CD4-positive, CD25-positive, alpha-beta regulatory T cell (primary cell): Measurements from ENCODE around the gene OSBPL6. TPM values are rescaled to one million over a fixed set of nuclear protein-coding genes. Genes with fewer than 3 reads are reported as not detected.

Source experiments
- ATAC-seq, 2 donors: fragments of 150-1000 bp; cut with Tn5 transposase; one replicate each; pipeline ENCODE4 v1.10.0; 2021; ENCODE audit warnings: low read depth in 2 of 2, moderate number of reproducible peaks in 2 of 2, moderate library complexity in 1 of 2
- DNase-seq, 3 donors: peaks; one replicate each; pipeline versions ENCODE4 v3.0.0 to v3.0.0-alpha.2; 2012 to 2022; ENCODE audit warnings: mixed read lengths in 1 of 3
- H3K27ac ChIP-seq: one replicate; pipeline ENCODE4 v1.7.0; 2013; ENCODE audit warnings: mild to moderate bottlenecking, low read length; ENCODE audit not compliant: insufficient read depth, poor library complexity, severe bottlenecking
- H3K27me3 ChIP-seq: one replicate; pipeline ENCODE4 v1.7.0; 2013; ENCODE audit warnings: low read length; ENCODE audit not compliant: control insufficient read depth, insufficient read depth
- H3K36me3 ChIP-seq: one replicate; pipeline ENCODE4 v1.7.0; 2013; ENCODE audit warnings: mild to moderate bottlenecking, low read length, moderate library complexity; ENCODE audit not compliant: control insufficient read depth, insufficient read depth
- H3K4me1 ChIP-seq: 2 replicates; pipeline ENCODE4 v1.7.0; 2013; ENCODE audit warnings: mild to moderate bottlenecking, low read length; ENCODE audit not compliant: insufficient read depth, control insufficient read depth, poor library complexity, severe bottlenecking
- H3K4me3 ChIP-seq: one replicate; pipeline ENCODE4 v1.7.0; 2013; ENCODE audit warnings: low read depth, mild to moderate bottlenecking, low read length, moderate library complexity
- H3K9me3 ChIP-seq, 2 experiments: 1 replicate in 1 of 2; 2 replicates in 1 of 2; pipeline ENCODE4 v1.7.0; 2013; ENCODE audit warnings: low read length in 2 of 2, mild to moderate bottlenecking in 1 of 2, moderate library complexity in 1 of 2; ENCODE audit not compliant: control insufficient read depth in 2 of 2
- H3K27ac Mint-ChIP-seq, 3 donors: one replicate each; pipeline ENCODE4 v1.8.0; 2020 to 2022; ENCODE audit warnings: mild to moderate bottlenecking in 3 of 3, mixed read lengths in 3 of 3, moderate library complexity in 2 of 3
- H3K27me3 Mint-ChIP-seq: one replicate; pipeline ENCODE4 v1.8.0; 2022; ENCODE audit warnings: mild to moderate bottlenecking, mixed read lengths
- H3K36me3 Mint-ChIP-seq: one replicate; pipeline ENCODE4 v1.8.0; 2020; ENCODE audit warnings: mixed read lengths
- H3K4me1 Mint-ChIP-seq, 4 donors: one replicate each; pipeline ENCODE4 v1.8.0; 2020 to 2022; ENCODE audit warnings: mixed read lengths in 4 of 4, mild to moderate bottlenecking in 1 of 4
- H3K4me3 Mint-ChIP-seq, 4 donors: one replicate each; pipeline ENCODE4 v1.8.0; 2020 to 2022; ENCODE audit warnings: mild to moderate bottlenecking in 4 of 4, mixed read lengths in 4 of 4, moderate library complexity in 3 of 4
- H3K9me3 Mint-ChIP-seq, 7 donors: one replicate each; pipeline ENCODE4 v1.8.0; 2020 to 2022; ENCODE audit warnings: mixed read lengths in 7 of 7, mild to moderate bottlenecking in 3 of 7, moderate library complexity in 2 of 7
- polyA plus RNA-seq, 4 donors: library from polyadenylated mRNA; unstranded; fragments of 300-500 nt; fragmentation: Illumina TruSeq; gene quantifications; one replicate each; pipeline ENCODE4 v1.2.3, GENCODE V29; 2021
- total RNA-seq: library from RNA; stranded (reverse); gene quantifications from one replicate; pipeline ENCODE4 v1.2.3, GENCODE V29; 2022

Gene OSBPL6
- total and polyA plus RNA-seq, 5 donors from 2014 or later = 0.34 TPM; not detected in 4

GRCh38 chr2:178242552-178242883, 48.2 kb downstream of the OSBPL6 start:
- H3K36me3 ChIP-seq = no peaks in the 10 kb centered on the region
- H3K27me3 Mint-ChIP-seq = peaks cover 17% of the 10 kb centered on the region
- no peaks in the 10 kb centered on the region for H3K36me3 Mint-ChIP-seq
- peaks cover 0 to 4% (median 0%) of the 10 kb centered on the region in 7 donors for H3K9me3 Mint-ChIP-seq
- H3K27ac Mint-ChIP-seq = no peak overlapping the region
- H3K27ac ChIP-seq = no peak overlapping the region
- DNase-seq (no peak), ATAC-seq (no peak)
- no peak overlapping the region for H3K4me3 ChIP-seq
- no peaks in the 10 kb centered on the region for H3K4me1 ChIP-seq
- peaks cover 2% of the 10 kb centered on the region for H3K27me3 ChIP-seq
- H3K4me1 Mint-ChIP-seq = no peaks in the 10 kb centered on the region
- H3K9me3 ChIP-seq = no peaks in the 10 kb centered on the region
- no peak overlapping the region for H3K4me3 Mint-ChIP-seq

GRCh38 chr2:178243961-178244360, 49.6 kb downstream of the OSBPL6 start:
- DNase-seq = no peak
- H3K27me3 ChIP-seq = no peaks in the 10 kb centered on the region
- H3K4me1 Mint-ChIP-seq = no peaks in the 10 kb centered on the region
- no peak overlapping the region for H3K4me3 ChIP-seq
- H3K9me3 ChIP-seq = no peaks in the 10 kb centered on the region
- H3K9me3 Mint-ChIP-seq = peaks cover 0 to 4% (median 0%) of the 10 kb centered on the region in 7 donors
- H3K4me3 Mint-ChIP-seq = no peak overlapping the region
- H3K36me3 Mint-ChIP-seq = no peaks in the 10 kb centered on the region
- H3K36me3 ChIP-seq = no peaks in the 10 kb centered on the region
- H3K4me1 ChIP-seq = no peaks in the 10 kb centered on the region
- H3K27ac ChIP-seq = no peak overlapping the region
- H3K27ac Mint-ChIP-seq = no peak overlapping the region
- ATAC-seq = no peak
- peaks cover 17% of the 10 kb centered on the region for H3K27me3 Mint-ChIP-seq

GRCh38 chr2:178244777-178245176, 50.5 kb downstream of the OSBPL6 start:
- no peaks in the 10 kb centered on the region for H3K4me1 ChIP-seq
- DNase-seq (no peak), ATAC-seq (no peak)
- peaks cover 0 to 4% (median 0%) of the 10 kb centered on the region in 7 donors for H3K9me3 Mint-ChIP-seq
- no peaks in the 10 kb centered on the region for H3K9me3 ChIP-seq
- no peaks in the 10 kb centered on the region for H3K36me3 ChIP-seq
- H3K4me3 Mint-ChIP-seq = no peak overlapping the region
- H3K27ac ChIP-seq = no peak overlapping the region
- no peaks in the 10 kb centered on the region for H3K27me3 ChIP-seq
- peaks cover 21% of the 10 kb centered on the region for H3K27me3 Mint-ChIP-seq
- H3K36me3 Mint-ChIP-seq = no peaks in the 10 kb centered on the region
- no peak overlapping the region for H3K4me3 ChIP-seq
- no peaks in the 10 kb centered on the region for H3K4me1 Mint-ChIP-seq
- no peak overlapping the region for H3K27ac Mint-ChIP-seq

- no peak for DNase-seq
- Mint-ChIP-seq H3K27ac (no peak overlapping the region), H3K27me3 (peaks cover 25% of the 10 kb centered on the region), H3K4me1 (no peaks in the 10 kb centered on the region), H3K36me3 (no peaks in the 10 kb centered on the region), H3K9me3 (peaks cover 0 to 4% (median 0%) of the 10 kb centered on the region in 7 donors), H3K4me3 (no peak overlapping the region)
- no peaks in the 10 kb centered on the region for H3K9me3 ChIP-seq
- no peaks in the 10 kb centered on the region for H3K36me3 ChIP-seq
- ATAC-seq = no peak
- no peak overlapping the region for H3K27ac ChIP-seq
- H3K4me1 ChIP-seq = no peaks in the 10 kb centered on the region
- H3K4me3 ChIP-seq = no peak overlapping the region
- no peaks in the 10 kb centered on the region for H3K27me3 ChIP-seq
These were observed 52.4 kb downstream of the OSBPL6 start for GRCh38 chr2:178246696-178247095.

GRCh38 chr2:178247250-178247649, 52.9 kb downstream of the OSBPL6 start:
- Histone ChIP-seq H3K4me1 (no peaks in the 10 kb centered on the region), H3K9me3 (no peaks in the 10 kb centered on the region), H3K27me3 (no peaks in the 10 kb centered on the region), H3K27ac (no peak overlapping the region), H3K4me3 (no peak overlapping the region), H3K36me3 (no peaks in the 10 kb centered on the region)
- Mint-ChIP-seq H3K27ac (no peak overlapping the region), H3K4me1 (no peaks in the 10 kb centered on the region), H3K4me3 (no peak overlapping the region), H3K27me3 (peaks cover 29% of the 10 kb centered on the region), H3K9me3 (peaks cover 0 to 4% (median 0%) of the 10 kb centered on the region in 7 donors), H3K36me3 (no peaks in the 10 kb centered on the region)
- DNase-seq = no peak
- ATAC-seq = no peak

GRCh38 chr2:178250429-178250828, 56.1 kb downstream of the OSBPL6 start:
- no peak overlapping the region for H3K4me3 Mint-ChIP-seq
- peaks cover 20% of the 10 kb centered on the region for H3K27me3 Mint-ChIP-seq
- peaks cover 0 to 4% (median 0%) of the 10 kb centered on the region in 7 donors for H3K9me3 Mint-ChIP-seq
- no peak overlapping the region for H3K4me3 ChIP-seq
- H3K9me3 ChIP-seq = no peaks in the 10 kb centered on the region
- no peak for ATAC-seq
- H3K27ac Mint-ChIP-seq = no peak overlapping the region
- DNase-seq = no peak
- H3K36me3 ChIP-seq = no peaks in the 10 kb centered on the region
- H3K4me1 ChIP-seq = no peaks in the 10 kb centered on the region
- no peaks in the 10 kb centered on the region for H3K27me3 ChIP-seq
- no peaks in the 10 kb centered on the region for H3K36me3 Mint-ChIP-seq
- no peaks in the 10 kb centered on the region for H3K4me1 Mint-ChIP-seq
- H3K27ac ChIP-seq = no peak overlapping the region

- no peak overlapping the region for H3K4me3 Mint-ChIP-seq
- no peak for ATAC-seq
- no peaks in the 10 kb centered on the region for H3K36me3 Mint-ChIP-seq
- peaks cover 29% of the 10 kb centered on the region for H3K27me3 Mint-ChIP-seq
- no peaks in the 10 kb centered on the region for H3K4me1 ChIP-seq
- no peaks in the 10 kb centered on the region for H3K4me1 Mint-ChIP-seq
- peaks cover 0 to 1% (median 0%) of the 10 kb centered on the region in 7 donors for H3K9me3 Mint-ChIP-seq
- H3K9me3 ChIP-seq = no peaks in the 10 kb centered on the region
- no peak for DNase-seq
- no peaks in the 10 kb centered on the region for H3K27me3 ChIP-seq
- no peak overlapping the region for H3K27ac ChIP-seq
- no peak overlapping the region for H3K27ac Mint-ChIP-seq
- H3K4me3 ChIP-seq = no peak overlapping the region
- no peaks in the 10 kb centered on the region for H3K36me3 ChIP-seq
These were observed 57.0 kb downstream of the OSBPL6 start for GRCh38 chr2:178251151-178251955.

GRCh38 chr2:178256382-178257042, 62.2 kb downstream of the OSBPL6 start:
- ATAC-seq = no peak
- H3K27ac Mint-ChIP-seq = no peak overlapping the region
- no peaks in the 10 kb centered on the region for H3K9me3 ChIP-seq

More at GRCh38 chr2:178256382-178257042, 62.2 kb downstream of the OSBPL6 start:
- Mint-ChIP-seq H3K4me1 (no peaks in the 10 kb centered on the region), H3K9me3 (peaks cover 0 to 1% (median 0%) of the 10 kb centered on the region in 7 donors), H3K36me3 (no peaks in the 10 kb centered on the region), H3K4me3 (no peak overlapping the region), H3K27me3 (peaks cover 22% of the 10 kb centered on the region)
- no peak for DNase-seq
- H3K4me1 ChIP-seq = no peaks in the 10 kb centered on the region
- no peak overlapping the region for H3K27ac ChIP-seq
- peaks cover 2% of the 10 kb centered on the region for H3K27me3 ChIP-seq
- no peak overlapping the region for H3K4me3 ChIP-seq
- H3K36me3 ChIP-seq = no peaks in the 10 kb centered on the region
